Stimulated activated CD8-positive, alpha-beta memory T cell treated with anti-CD3 and anti-CD28 coated beads, Interleukin-12 subunit alpha, Interleukin-12 subunit beta, amount 100 ng/mL, for 24 hours (primary cell): ENCODE results near the gene MSI2.
"Not testable (repeated sequence)": the region's sequence is repeated elsewhere in the genome, so short reads cannot be mapped to it uniquely, and the experiment has no call there.

Experiments
- DNase-seq: peaks from one replicate; pipeline ENCODE4 v3.0.0-alpha.2; 2020; ENCODE audit errors: extremely low read depth

MSI2 gene

GRCh38 chr17:57289613-57290012 is 33.3 kb downstream of the MSI2 start:
- no peak for DNase-seq

DNA sequence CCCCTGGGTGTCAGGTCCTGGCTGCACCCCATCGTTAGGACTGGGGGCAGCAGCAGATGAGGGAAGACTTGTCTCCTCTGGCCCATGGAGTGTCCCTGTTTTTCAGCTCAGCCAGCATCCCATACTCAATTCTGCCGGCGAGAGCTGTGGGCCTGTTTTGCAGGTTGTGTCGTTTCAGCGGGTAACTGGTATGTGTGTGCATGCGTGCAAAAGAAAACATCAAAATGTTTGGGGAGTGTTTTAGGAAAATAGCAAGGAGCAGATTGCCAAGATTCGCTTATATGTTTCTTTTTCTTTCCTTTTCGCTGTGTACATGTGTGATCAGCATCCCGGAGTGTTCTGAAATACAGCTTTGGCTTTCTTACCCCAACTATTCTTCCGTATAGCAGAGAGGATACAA is 34.7 kb downstream of the MSI2 start:
- no peak for DNase-seq

DNA sequence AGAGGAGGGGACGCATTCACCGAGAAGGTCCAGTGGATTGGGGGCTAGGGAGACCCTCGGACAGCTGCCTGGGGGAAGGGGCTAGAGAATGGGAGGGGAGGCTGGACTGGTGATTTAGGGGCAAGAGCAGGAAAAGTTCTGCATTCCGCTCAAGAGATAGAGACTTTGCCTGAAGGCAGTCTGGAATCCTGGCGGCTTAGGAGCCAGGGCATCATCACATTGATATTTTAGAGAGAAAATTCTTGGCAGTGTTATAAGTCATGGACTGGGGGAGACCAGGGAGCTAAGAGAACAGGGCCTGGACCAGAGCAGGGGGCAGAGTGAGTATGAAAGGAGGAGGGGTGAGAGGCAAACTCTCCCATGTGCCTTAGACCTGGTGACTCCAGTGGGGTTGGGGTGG is 35.8 kb downstream of the MSI2 start:
- DNase-seq: no peak

DNA sequence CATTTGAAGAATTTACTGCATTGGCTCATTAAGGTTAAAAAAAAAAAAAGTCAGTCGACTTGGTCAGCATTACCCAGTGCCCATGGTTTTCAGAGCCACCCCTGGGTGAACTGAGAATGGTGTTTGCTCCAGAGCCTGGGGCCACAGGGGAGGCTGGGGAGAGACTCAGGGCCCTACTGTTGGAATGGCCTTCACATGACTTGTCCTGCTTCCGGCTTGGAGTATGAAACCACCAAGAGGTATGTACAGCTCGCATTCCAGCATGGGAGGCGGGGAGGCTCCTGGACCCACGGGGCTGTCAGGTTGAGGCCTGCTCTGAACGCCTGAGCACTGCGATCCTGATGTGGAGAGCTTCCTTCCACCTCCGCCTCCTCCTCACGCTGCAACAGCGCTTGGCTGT is 36.8 kb downstream of the MSI2 start:
- DNase-seq: no peak

DNA sequence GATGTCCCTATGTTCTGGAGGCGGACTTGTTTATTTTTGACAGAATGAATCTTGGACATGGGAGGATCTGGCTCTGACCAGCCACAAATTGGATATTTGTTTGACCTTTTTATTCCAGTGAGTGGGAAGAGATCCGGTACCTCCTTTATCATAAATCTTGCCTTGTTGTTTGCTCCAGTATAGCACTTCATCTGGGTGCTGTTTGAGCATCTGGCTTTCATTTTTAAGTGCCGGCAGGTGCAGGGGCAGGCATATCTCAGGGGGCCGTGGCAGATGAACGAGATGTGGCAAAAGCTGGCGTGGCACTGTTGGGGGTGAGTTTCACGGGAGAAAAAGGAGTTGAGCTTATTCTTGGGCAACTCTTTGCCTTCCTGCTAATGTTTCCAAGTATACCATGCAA is 37.8 kb downstream of the MSI2 start:
- DNase-seq: no peak

- DNase-seq: no peak
Measured at GRCh38 chr17:57294629-57295501, 38.5 kb downstream of the MSI2 start.

DNA sequence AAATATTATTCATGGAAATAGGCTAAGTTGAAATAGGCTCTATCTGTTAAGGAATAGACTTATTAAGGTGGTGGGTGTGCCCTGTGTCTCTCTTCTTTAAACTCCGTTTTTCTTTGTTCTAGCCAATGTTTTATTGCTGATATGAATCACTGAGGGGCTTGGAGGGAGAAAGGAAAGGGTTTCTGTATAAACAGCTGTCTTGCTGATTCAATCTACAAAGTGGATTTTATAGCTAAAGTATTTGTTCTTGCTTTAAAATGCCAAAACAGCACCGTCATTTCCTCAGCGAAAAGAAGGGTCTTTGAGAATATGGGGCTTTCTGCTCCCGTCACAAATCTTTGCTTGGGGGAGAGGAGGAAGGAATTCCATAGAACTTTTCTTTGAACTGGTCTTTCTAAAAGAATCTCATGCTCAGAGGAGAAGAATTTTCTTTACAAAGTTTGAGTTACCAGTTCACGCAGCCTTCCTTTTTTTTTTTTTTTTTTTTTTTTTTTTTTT is 39.3 kb downstream of the MSI2 start:
- no peak for DNase-seq

DNA sequence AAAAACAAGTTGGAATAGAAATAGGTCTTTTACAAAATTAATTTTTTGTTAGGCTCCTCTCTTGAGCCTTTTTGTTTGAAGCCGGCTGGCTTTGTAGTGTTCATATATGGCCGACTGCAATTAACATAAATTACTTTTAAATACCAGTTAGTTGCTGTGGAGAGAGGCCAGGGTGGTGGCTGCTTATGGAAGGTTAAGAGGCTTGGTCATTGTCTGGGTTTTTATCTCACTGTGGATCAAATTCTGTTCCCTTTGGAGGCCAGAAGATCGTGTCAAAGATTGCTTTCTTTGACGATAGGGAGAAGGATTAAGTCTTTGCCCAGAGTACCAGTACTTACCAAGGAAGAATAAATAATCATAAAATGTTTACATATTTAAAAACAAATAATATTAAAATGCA is 39.9 kb downstream of the MSI2 start:
- DNase-seq: no peak

DNA sequence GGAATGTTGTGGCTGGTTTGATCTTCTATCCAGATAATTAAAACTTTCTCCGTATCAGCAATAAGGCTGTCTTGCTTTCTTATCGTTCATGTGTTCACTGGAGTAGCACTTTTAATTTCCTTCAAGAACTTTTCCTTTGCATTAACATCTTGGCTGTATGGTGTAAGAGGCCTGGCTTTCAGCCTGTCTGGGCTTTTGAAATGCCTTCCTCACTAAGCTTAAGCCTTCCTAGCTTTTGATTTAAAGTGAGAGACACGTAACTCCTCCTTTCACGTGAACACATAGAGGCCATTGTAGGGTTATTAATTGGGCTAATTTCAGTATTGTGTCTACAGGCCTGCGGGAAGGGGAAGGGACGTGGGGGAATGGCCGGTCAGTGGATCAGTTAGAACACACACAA is 42.9 kb downstream of the MSI2 start:
- no peak for DNase-seq

DNA sequence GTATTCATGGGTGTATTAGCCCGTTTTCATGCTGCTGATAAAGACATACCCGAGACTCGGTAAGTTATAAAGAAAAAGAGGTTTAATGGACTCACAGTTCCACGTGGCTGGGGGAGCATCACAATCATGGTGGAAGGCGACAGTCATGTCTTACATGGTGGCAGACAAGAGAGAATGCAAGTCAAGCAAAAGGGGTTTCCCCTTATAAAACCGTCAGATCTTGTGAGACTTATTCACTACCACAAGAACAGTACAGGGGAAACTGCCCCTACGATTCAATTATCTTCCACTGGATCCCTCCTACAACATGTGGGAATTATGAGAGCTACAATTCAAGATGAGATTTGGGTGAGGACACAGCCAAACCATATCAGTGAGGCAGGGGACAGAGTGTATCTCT is 44.3 kb downstream of the MSI2 start:
- DNase-seq: not testable (repeated sequence)

DNA sequence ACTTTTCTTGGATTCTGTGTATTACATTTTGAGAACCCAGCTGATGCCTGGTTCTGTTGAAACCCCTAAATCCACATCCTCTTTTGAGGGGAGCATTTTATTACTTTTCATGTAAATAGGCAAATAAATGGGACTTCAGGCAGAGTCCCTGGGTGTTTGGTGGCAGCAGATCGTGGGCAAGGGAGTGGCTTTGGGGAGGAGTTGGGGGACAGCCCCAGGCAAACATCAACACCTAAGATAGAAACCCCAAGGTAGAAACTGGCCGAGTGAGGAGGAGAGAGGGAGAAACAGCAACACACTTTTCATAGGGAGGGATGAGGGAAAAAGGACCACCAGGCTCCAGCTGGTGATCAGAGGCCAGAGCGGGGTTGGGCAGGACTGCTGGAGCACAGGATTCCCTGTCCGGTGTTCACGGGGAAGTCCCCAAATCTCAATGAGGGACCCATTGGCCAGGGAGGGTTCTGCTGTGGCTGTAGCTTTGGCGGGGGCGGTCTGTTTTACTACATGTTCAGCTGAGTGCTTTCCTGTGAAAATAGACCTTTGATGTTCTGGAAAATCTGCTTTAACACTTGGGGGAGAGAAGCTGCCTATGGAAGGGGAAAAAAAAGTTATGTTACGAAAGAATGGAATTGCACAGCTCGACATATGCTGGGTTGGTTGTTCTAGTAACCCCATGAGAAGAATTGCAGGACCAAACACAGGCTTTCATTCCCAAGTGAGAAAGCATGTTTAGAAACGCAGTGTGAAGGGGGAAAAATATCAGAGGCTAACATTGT is 46.6 kb downstream of the MSI2 start:
- DNase-seq: no peak

DNA sequence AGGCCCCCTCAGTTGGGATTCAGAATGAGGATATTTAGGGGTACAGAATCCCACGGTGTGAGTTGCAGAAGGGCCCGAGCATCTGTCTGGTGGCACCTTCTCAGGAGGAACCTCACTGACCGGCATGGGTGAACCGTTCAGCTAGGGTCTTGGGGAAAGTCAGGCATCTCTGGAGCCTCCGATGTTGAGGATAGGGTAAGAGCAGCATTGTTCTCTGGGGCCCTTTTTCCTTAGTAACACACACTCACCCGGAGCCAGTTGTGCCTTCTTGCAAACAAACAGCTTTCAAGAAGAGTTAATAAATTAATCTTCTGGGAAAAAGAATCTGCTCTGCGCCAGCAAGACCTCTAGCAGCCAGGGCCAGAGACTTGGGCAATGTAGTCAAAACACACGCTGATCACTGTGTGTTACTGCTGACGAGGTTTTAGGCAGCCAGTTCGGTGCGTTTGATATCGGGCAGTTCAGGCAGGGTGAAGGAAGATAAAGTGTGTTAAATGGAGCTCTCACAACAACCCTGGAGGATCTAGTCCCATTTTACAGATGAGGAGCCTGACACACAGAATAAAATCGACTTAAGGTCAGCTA is 48.9 kb downstream of the MSI2 start:
- no peak for DNase-seq

GRCh38 chr17:57305908-57306504 is 49.7 kb downstream of the MSI2 start:
- no peak for DNase-seq

- DNase-seq: no peak
Measured at GRCh38 chr17:57308543-57309186, 52.3 kb downstream of the MSI2 start.

GRCh38 chr17:57309479-57309878 is 53.2 kb downstream of the MSI2 start:
- no peak for DNase-seq

GRCh38 chr17:57311281-57312216 is 55.2 kb downstream of the MSI2 start:
- no peak for DNase-seq

DNA sequence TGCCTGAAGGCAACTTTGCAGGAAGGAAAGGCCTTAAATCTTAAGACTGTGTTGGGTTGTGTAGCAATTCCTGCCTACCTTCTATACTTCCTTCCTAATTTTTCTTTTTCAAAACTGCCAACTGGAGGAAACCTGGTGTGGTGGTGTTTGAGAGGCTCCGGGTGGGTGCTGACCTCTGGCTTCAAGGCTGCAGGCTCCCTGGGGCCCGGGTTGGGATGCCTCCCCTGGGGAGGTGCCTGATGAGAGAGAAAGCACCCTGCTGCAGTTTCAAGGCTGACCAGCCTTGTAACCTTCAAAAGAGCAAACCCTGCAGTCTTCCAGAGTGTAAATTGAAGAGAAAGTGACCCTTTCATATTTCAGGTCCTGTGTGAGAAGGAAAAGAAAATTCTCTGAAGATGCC is 55.9 kb downstream of the MSI2 start:
- no peak for DNase-seq

DNA sequence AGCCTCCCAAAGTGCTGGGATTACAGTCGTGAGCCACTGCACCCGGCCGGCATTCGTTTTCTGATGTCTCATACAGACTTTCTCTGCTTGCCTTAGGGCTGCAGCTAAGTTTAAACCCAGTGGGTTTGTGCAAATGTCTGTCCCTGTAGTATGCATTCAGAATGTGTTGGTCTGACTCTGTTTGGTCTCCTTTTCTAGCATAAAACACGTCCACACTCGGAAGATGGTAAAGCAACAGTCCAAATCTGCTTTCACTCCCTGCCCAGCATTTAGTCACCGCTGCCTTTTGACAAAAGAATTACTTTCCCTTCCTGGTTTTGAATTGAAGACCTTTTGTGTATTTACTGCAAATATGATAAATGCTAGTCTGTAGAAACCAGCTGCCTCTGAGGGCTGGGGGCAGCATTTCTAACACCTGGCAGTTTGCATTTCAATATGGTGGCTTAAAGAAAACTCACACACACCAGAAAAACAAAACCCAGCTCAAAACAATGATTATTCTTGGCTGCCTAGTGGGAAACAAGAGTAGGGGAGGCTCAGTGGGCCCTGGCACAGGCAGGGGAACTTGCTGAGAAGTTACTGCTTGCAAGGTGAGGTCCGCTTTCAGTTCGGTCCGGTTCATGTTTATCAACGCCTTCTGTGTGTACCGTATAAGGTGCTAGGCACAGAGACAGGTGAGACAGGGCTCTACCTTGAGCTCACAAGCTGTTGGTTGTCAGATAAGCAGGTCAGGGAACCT is 56.9 kb downstream of the MSI2 start:
- DNase-seq: no peak

DNA sequence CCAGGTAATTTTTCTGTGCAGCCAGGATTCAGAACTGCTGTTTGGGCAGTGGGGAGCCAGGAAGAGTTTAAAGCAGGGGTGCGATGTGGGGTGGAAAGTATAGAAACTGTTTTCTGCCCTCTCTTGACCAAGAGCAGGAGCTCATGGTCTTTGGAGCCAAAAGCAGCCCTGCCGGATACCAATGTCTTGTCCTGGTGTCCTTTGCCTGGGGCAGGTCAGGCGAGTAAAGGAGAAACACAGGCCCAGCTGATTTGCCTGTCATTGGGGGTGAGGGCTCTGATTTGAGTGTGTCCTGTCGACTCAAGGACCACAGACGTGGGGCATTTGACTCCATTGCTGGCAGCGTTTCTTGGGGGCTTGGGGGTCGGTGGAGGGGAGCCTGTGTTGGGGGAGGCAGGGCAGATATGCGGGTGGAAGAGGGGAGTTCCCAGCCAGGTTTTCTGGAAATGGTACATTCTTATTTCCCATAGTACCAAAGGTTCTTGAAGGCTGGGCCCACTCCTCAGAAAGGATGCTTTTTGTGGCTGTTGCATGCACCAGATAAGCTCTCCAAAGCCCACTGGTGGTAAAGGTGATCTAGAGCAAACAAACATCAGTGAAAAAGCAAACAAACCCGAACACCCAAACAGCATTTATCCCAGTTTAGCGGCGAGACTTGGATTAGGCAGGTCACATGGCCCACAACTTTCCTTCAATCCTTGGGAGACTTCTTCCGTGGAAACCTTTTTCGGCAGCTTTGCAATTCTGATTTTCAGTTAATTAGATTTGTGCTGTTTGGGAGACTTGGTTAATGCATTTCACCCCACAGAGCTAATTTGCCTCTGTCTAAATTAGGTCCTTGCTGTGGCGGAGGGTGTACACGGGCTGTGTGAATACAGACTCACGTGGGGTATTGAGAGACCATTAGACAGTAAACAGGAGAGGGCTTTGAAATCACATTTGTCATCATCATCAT is 59.0 kb downstream of the MSI2 start:
- DNase-seq: no peak
